ENCODE data around the gene KPNA6. TPM values are rescaled to one million over a fixed set of nuclear protein-coding genes. Genes with fewer than 3 reads are reported as not detected.

KPNA6 gene
- total and polyA plus RNA-seq, 2 of the 4 experiments (the other 2 are of a cell fraction): 27.0 to 50.7 TPM

DNA sequence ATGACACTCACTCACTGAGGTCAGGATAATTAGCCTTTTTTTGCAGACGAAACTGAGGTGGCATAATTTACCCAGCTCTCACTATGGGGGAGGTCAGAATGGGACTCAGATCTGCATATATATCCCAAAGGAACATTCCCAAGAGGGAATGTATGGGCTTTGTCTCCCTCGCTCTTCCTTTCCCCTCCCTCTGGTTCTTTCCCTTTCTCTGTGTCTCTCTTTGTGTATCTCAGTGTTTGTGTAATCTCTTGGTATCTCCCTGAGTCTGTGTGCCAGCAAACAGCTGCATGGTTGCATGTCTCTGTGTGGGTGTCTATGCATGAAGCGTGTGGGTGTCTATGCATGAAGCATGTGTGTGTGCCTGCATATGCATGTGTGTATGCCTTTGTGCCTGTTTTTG lies 30.4 kb upstream of the KPNA6 start:
- in situ Hi-C loops (cut with MboI; ENCODE audit: low sequenced_read_pairs): no loop called here
- no peak overlapping the region for H3K14ac ChIP-seq (replicated peaks; ENCODE audit: low read depth, low read length)

More for the DNA sequence above, 30.4 kb upstream of the KPNA6 start:
- H4K91ac ChIP-seq (ENCODE audit: insufficient read depth, low read depth, low read length): no peak overlapping the region
- H3K27me3 ChIP-seq (ENCODE audit: control insufficient read depth, insufficient read depth, low read length): no peaks in the 10 kb centered on the region
- no peak overlapping the region for H3K4me3 ChIP-seq (ENCODE audit: insufficient read depth, low read depth, low read length)
- POLR2A ChIA-PET (ENCODE audit: unreplicated experiment): no interaction called here
- CTCF ChIA-PET: no interaction called here
- H3K9ac ChIP-seq (ENCODE audit: low read depth, low read length): no peak overlapping the region
- peaks cover 9% of the 10 kb centered on the region for H4K20me1 ChIP-seq (ENCODE audit: insufficient read depth, low read length)
- no peak overlapping the region for H2BK120ac ChIP-seq (ENCODE audit: low read depth, low read length)
- no peak overlapping the region for H2BK20ac ChIP-seq (ENCODE audit: low read depth, low read length)
- no peak overlapping the region for H2AK5ac ChIP-seq (ENCODE audit: low read depth, low read length)
- WGBS, 2 experiments (ENCODE audit: extremely low coverage in 2 of 2, insufficient read length in 1 of 2): no CpG with 5 or more reads among the region's 3 CpGs
- DNase-seq: no peak
- H2BK15ac ChIP-seq (ENCODE audit: low read depth, low read length): no peak overlapping the region
- H2AK9ac ChIP-seq (replicated peaks; ENCODE audit: low read depth, low read length, poor library complexity): no peak overlapping the region
- dilution Hi-C loops (cut with HindIII; ENCODE audit: low sequenced_read_pairs, unreplicated experiment): no loop called here
- no peak overlapping the region for H3K56ac ChIP-seq (ENCODE audit: extremely low read depth, insufficient read depth, low read length)
- H3K27ac ChIP-seq (ENCODE audit: insufficient read depth, low read length): no peak overlapping the region
- H2AFZ ChIP-seq (replicated peaks; ENCODE audit: low read length, poor library complexity): no peak overlapping the region
- H3K18ac ChIP-seq (ENCODE audit: low read depth, low read length): no peak overlapping the region
- ATAC-seq (ENCODE audit: low read depth): no peak
- H3K23ac ChIP-seq (ENCODE audit: low read depth, low read length): no peak overlapping the region
- H4K5ac ChIP-seq (ENCODE audit: low read depth, low read length): no peak overlapping the region
- H3K4me2 ChIP-seq (ENCODE audit: low read depth, low read length): no peak overlapping the region
- BruUV-seq (replicated peaks): no TSS peak
- peaks cover 30% of the 10 kb centered on the region for H3K36me3 ChIP-seq (ENCODE audit: control insufficient read depth, insufficient read depth, low read length)
- H3K79me1 ChIP-seq (ENCODE audit: low read depth in 1 of 2, low read length in 2 of 2): peaks cover 28 to 55% of the 10 kb centered on the region in 2 experiments
- peaks cover 3% of the 10 kb centered on the region; the same call in 1 of the 2 replicates for H3K4me1 ChIP-seq (ENCODE audit: control insufficient read depth, insufficient read depth, low read length)
- H3K9me3 ChIP-seq (ENCODE audit: control insufficient read depth, insufficient read depth, low read length): no peaks in the 10 kb centered on the region
- H4K8ac ChIP-seq (ENCODE audit: low read depth in 2 of 2, low read length in 2 of 2): no peak overlapping the region
- no peak overlapping the region for H2BK5ac ChIP-seq (ENCODE audit: low read depth, low read length, poor library complexity, severe bottlenecking)
- TF ChIP-seq NFE2L2 (IDR thresholded peaks at IDR 0.05; ENCODE audit: low read depth, low read length) (no peak), RFX5 (IDR thresholded peaks at IDR 0.05; ENCODE audit: low read depth, low read length) (no peak), RAD21 (IDR thresholded peaks at IDR 0.05; ENCODE audit: low read length) (no peak), MAZ (IDR thresholded peaks at IDR 0.05; ENCODE audit: borderline replicate concordance, low read depth, low read length) (no peak), CEBPB (IDR thresholded peaks at IDR 0.05; ENCODE audit: low read depth, low read length) (no peak), SMC3 (IDR thresholded peaks at IDR 0.05; ENCODE audit: low read depth, low read length) (no peak), MXI1 (IDR thresholded peaks at IDR 0.05; ENCODE audit: borderline replicate concordance, low read depth, low read length) (no peak), RCOR1 (IDR thresholded peaks at IDR 0.05; ENCODE audit: insufficient replicate concordance, low read length) (no peak), MAFK (IDR thresholded peaks at IDR 0.05; ENCODE audit: low read depth, low read length) (no peak), BHLHE40 (IDR thresholded peaks at IDR 0.05; ENCODE audit: low read depth, low read length) (no peak)
- TF ChIP-seq, protein P1, sequence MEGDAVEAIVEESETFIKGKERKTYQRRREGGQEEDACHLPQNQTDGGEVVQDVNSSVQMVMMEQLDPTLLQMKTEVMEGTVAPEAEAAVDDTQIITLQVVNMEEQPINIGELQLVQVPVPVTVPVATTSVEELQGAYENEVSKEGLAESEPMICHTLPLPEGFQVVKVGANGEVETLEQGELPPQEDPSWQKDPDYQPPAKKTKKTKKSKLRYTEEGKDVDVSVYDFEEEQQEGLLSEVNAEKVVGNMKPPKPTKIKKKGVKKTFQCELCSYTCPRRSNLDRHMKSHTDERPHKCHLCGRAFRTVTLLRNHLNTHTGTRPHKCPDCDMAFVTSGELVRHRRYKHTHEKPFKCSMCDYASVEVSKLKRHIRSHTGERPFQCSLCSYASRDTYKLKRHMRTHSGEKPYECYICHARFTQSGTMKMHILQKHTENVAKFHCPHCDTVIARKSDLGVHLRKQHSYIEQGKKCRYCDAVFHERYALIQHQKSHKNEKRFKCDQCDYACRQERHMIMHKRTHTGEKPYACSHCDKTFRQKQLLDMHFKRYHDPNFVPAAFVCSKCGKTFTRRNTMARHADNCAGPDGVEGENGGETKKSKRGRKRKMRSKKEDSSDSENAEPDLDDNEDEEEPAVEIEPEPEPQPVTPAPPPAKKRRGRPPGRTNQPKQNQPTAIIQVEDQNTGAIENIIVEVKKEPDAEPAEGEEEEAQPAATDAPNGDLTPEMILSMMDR (conservative IDR thresholded peaks at IDR 0.05; ENCODE audit: low read depth, low read length): no peak
- TF ChIP-seq, protein P2, sequence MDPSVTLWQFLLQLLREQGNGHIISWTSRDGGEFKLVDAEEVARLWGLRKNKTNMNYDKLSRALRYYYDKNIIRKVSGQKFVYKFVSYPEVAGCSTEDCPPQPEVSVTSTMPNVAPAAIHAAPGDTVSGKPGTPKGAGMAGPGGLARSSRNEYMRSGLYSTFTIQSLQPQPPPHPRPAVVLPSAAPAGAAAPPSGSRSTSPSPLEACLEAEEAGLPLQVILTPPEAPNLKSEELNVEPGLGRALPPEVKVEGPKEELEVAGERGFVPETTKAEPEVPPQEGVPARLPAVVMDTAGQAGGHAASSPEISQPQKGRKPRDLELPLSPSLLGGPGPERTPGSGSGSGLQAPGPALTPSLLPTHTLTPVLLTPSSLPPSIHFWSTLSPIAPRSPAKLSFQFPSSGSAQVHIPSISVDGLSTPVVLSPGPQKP (IDR thresholded peaks at IDR 0.05; ENCODE audit: borderline replicate concordance, low read depth, low read length): no peak
- intact Hi-C loops (cut with micrococcal nuclease): no loop called here
- no peak overlapping the region for H3K4ac ChIP-seq (ENCODE audit: low read depth, low read length)
- peaks cover 17% of the 10 kb centered on the region for H3K9me1 ChIP-seq (ENCODE audit: insufficient read depth, low read length)

All from IMR-90 (cell line).